Epithelial cell of proximal tubule (primary cell): ENCODE measurements around the gene FDX2. TPM values are rescaled to one million over a fixed set of nuclear protein-coding genes. Genes with fewer than 3 reads are reported as not detected.
A peak's percentile ranks its signal among the peaks of the same experiment; 100 is the strongest.

Source experiments
- DNase-seq: peaks from one replicate; pipeline ENCODE4 v3.0.0-alpha.2; 2011; ENCODE audit warnings: low read depth
- H3K4me3 ChIP-seq: 2 replicates; pipeline ENCODE4 v1.5.1; 2011; ENCODE audit warnings: low read depth, mild to moderate bottlenecking, low read length
- CTCF ChIP-seq: conservative IDR thresholded peaks from 2 replicates; pipeline ENCODE4 v1.5.1; 2012; ENCODE audit warnings: low read depth, mild to moderate bottlenecking, low read length
- total RNA-seq: library from RNA; depleted of rRNA; stranded (reverse); fragments of >200 nt; gene quantifications from 2 replicates; pipeline ENCODE4 v1.2.3, GENCODE V29; 2015

Gene FDX2
- total RNA-seq, result 48.2 and 57.6 TPM in 2 replicates

- no peak for DNase-seq
- TF ChIP-seq CTCF, result no peak
- H3K4me3 ChIP-seq, result peak within 1 kb of the TSS; percentile 85
Measured at GRCh38 chr19:10315335-10316214, at the start of gene FDX2. TSS of gene FDX2 (minus strand) at chr19:10316015. CDS start at chr19:10315996, 19 bp downstream.

- no peak for TF ChIP-seq CTCF
- no peak overlapping the region for H3K4me3 ChIP-seq
- DNase-seq, result no peak
Measured at GRCh38 chr19:10365518-10365917, 49.7 kb upstream of the FDX2 start.

- no peak overlapping the region for H3K4me3 ChIP-seq
- TF ChIP-seq CTCF, result no peak
- DNase-seq, result no peak
Measured at GRCh38 chr19:10364644-10365043, 48.8 kb upstream of the FDX2 start.

GRCh38 chr19:10363789-10364281, 48.0 kb upstream of the FDX2 start:
- no peak overlapping the region for H3K4me3 ChIP-seq
- DNase-seq, result no peak
- TF ChIP-seq CTCF, result no peak

- no peak for DNase-seq
- no peak for TF ChIP-seq CTCF
Measured at GRCh38 chr19:10362259-10362658, 46.4 kb upstream of the FDX2 start.

GRCh38 chr19:10361569-10362011, 45.8 kb upstream of the FDX2 start:
- no peak for TF ChIP-seq CTCF
- no peak overlapping the region for H3K4me3 ChIP-seq
- no peak for DNase-seq

More at GRCh38 chr19:10362259-10362658, 46.4 kb upstream of the FDX2 start:
- H3K4me3 ChIP-seq, result no peak overlapping the region
